Right forelimb (tissue), 1 donor: ENCODE results near the gene NRL.

Experiments
- DNase-seq: peaks from one replicate; pipeline ENCODE4 v3.0.0-alpha.2; 2018

Gene NRL

GRCh38 chr14:24143511-24143910 is 28.8 kb upstream of the NRL start:
- no peak for DNase-seq

- peak; percentile 99 for DNase-seq
Observed at GRCh38 chr14:24141097-24141880, 26.5 kb upstream of the NRL start, which contains the start of gene EMC9. TSS of gene EMC9 (minus strand) at chr14:24141591. CDS start at chr14:24141304, 287 bp downstream.

GRCh38 chr14:24139272-24139934 is 24.7 kb upstream of the NRL start:
- no peak for DNase-seq

GRCh38 chr14:24138396-24139271 is 23.9 kb upstream of the NRL start:
- no peak for DNase-seq

GRCh38 chr14:24137529-24138395 is 23.0 kb upstream of the NRL start:
- DNase-seq = no peak

GRCh38 chr14:24136684-24137528 is 22.2 kb upstream of the NRL start:
- no peak for DNase-seq

GRCh38 chr14:24135834-24136683 is 21.3 kb upstream of the NRL start, which contains the start of gene PSME1:
TSS of gene PSME1 (plus strand) at chr14:24136194. CDS start at chr14:24136263, 69 bp downstream.
- peak; percentile 95 for DNase-seq

- DNase-seq = no peak
Observed at GRCh38 chr14:24135584-24135833, 20.8 kb upstream of the NRL start.

GRCh38 chr14:24133735-24134134 is 19.0 kb upstream of the NRL start:
- DNase-seq = no peak

GRCh38 chr14:24132976-24133375 is 18.2 kb upstream of the NRL start:
- no peak for DNase-seq

GRCh38 chr14:24132061-24132685 is 17.4 kb upstream of the NRL start:
- no peak for DNase-seq

GRCh38 chr14:24131549-24131966 is 16.8 kb upstream of the NRL start:
- no peak for DNase-seq

- DNase-seq = peak; percentile 72
Observed at GRCh38 chr14:24130717-24131548, 16.2 kb upstream of the NRL start.

- DNase-seq = no peak
Observed at GRCh38 chr14:24130380-24130716, 15.6 kb upstream of the NRL start, which contains the start of gene FITM1. TSS of gene FITM1 (plus strand) at chr14:24130659. CDS start at chr14:24131564, 905 bp downstream.

GRCh38 chr14:24129410-24129998 is 14.8 kb upstream of the NRL start:
- no peak for DNase-seq

GRCh38 chr14:24127673-24128072 is 12.9 kb upstream of the NRL start:
- DNase-seq = no peak

GRCh38 chr14:24126939-24127338 is 12.2 kb upstream of the NRL start:
- DNase-seq = no peak
